ENCODE results near the gene EDIL3.

DNA sequence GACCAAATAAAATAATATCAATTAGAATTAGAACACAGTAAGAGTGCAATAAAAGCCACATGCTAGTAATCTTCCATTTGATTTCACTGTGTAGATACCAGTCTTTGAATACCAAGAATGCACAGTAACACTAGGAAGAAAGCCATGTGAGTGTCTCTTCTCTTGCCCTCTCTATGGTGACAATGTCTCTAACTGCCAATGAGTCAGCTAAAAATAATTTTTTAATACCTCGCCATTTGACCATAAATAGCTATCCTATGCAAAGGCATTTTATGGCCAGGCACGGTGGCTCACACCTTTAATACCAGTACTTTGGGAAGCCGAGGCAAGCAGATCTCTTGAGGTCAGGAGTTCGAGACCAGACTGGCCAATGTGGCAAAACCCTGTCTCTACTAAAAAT is 30.6 kb downstream of the EDIL3 start:
- TF ChIP-seq, protein P1, sequence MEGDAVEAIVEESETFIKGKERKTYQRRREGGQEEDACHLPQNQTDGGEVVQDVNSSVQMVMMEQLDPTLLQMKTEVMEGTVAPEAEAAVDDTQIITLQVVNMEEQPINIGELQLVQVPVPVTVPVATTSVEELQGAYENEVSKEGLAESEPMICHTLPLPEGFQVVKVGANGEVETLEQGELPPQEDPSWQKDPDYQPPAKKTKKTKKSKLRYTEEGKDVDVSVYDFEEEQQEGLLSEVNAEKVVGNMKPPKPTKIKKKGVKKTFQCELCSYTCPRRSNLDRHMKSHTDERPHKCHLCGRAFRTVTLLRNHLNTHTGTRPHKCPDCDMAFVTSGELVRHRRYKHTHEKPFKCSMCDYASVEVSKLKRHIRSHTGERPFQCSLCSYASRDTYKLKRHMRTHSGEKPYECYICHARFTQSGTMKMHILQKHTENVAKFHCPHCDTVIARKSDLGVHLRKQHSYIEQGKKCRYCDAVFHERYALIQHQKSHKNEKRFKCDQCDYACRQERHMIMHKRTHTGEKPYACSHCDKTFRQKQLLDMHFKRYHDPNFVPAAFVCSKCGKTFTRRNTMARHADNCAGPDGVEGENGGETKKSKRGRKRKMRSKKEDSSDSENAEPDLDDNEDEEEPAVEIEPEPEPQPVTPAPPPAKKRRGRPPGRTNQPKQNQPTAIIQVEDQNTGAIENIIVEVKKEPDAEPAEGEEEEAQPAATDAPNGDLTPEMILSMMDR (optimal IDR thresholded peaks at IDR 0.05 in 1 of 3, IDR thresholded peaks at IDR 0.05 in 1 of 3, conservative IDR thresholded peaks at IDR 0.05 in 1 of 3; ENCODE audit: extremely low read depth in 1 of 3, insufficient read depth in 2 of 3, low read length in 3 of 3) = no peak
- no peak for TF ChIP-seq EZH2 (IDR thresholded peaks at IDR 0.05; ENCODE audit: low read length)

All from keratinocyte (primary cell).